ENCODE data around the gene SDR42E1. TPM values are rescaled to one million over a fixed set of nuclear protein-coding genes. Genes with fewer than 3 reads are reported as not detected.
"Not testable (repeated sequence)": the region's sequence is repeated elsewhere in the genome, so short reads cannot be mapped to it uniquely, and the experiment has no call there.

Gene SDR42E1
- total RNA-seq, 1 donor from 2014 or later: 0.37 TPM

DNA sequence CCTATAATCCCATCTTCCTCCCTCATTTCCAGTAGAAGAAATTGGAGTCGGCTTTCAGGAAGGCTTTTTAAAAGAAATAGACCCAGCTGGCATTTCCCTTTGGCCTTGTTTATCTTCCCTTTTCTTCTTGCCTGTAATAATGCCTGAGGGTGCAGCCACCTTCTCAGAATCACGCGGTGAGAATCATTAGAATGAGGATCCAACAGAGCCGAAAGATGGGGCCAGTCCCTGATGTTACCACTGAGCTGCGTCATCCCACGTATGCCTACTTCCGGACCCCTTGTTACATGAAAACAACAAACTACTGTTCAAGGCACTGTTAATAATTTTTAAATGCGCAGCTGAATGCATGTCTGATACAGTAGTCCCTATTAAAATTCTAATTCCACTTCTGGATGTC is 24.1 kb downstream of the SDR42E1 start:
- TF ChIP-seq EZH2 (IDR thresholded peaks at IDR 0.05): no peak
- no peak for DNase-seq (ENCODE audit: low spot score)
- Mint-ChIP-seq H3K27me3 (ENCODE audit: insufficient read depth, low read depth) (no peaks in the 10 kb centered on the region), H3K4me1 (no peaks in the 10 kb centered on the region), H3K9me3 (no peaks in the 10 kb centered on the region), H3K27ac (no peak overlapping the region), H3K4me3 (no peak overlapping the region), H3K36me3 (no peaks in the 10 kb centered on the region)
- Histone ChIP-seq H3K27me3 (no peaks in the 10 kb centered on the region), H3K36me3 (no peaks in the 10 kb centered on the region), H3K4me1 (no peaks in the 10 kb centered on the region), H3K4me2 (no peak overlapping the region), H3K27ac (no peak overlapping the region), H2AFZ (replicated peaks) (peak overlapping the region; percentile 50), H3K79me2 (ENCODE audit: low read depth) (no peaks in the 10 kb centered on the region), H4K20me1 (ENCODE audit: low read depth) (no peaks in the 10 kb centered on the region), H3K9me3 (ENCODE audit: low read depth) (no peaks in the 10 kb centered on the region), H3K4me3 (no peak overlapping the region), H3F3A (ENCODE audit: low read depth) (no peaks in the 10 kb centered on the region), H3K9ac (no peak overlapping the region)

DNA sequence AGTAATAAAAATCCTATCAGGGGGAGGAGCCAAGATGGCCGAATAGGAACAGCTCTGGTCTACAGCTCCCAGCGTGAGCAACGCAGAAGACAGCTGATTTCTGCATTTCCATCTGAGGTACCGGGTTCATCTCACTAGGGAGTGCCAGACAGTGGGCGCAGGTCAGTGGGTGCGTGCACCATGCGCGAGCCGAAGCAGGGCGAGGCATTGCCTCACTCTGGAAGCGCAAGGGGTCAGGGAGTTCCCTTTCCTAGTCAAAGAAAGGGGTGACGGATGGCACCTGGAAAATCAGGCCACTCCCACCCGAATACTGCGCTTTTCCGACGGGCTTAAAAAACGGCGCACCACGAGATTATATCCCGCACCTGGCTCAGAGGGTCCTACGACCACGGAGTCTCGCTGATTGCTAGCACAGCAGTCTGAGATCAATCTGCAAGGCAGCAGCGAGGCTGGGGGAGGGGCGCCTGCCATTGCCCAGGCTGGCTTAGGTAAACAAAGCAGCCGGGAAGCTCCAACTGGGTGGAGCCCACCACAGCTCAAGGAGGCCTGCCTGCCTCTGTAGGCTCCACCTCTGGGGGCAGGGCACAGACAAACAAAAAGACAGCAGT is 33.8 kb downstream of the SDR42E1 start:
- H3K27me3 ChIP-seq; H3K9ac ChIP-seq; DNase-seq (ENCODE audit: low spot score); H3K36me3 ChIP-seq; H3K36me3 Mint-ChIP-seq; H3F3A ChIP-seq (ENCODE audit: low read depth); H3K27ac Mint-ChIP-seq; H3K4me3 Mint-ChIP-seq; H3K4me2 ChIP-seq; H3K27ac ChIP-seq; H3K4me1 ChIP-seq; H3K27me3 Mint-ChIP-seq (ENCODE audit: insufficient read depth, low read depth); H3K4me3 ChIP-seq; H3K79me2 ChIP-seq (ENCODE audit: low read depth); H3K9me3 ChIP-seq (ENCODE audit: low read depth); H3K4me1 Mint-ChIP-seq; H4K20me1 ChIP-seq (ENCODE audit: low read depth): not testable (repeated sequence)
- H3K9me3 Mint-ChIP-seq: peaks cover 30% of the 10 kb centered on the region
- peak overlapping the region; percentile 50 for H2AFZ ChIP-seq (replicated peaks)

GRCh38 chr16:81975637-81976036 is 35.6 kb downstream of the SDR42E1 start:
- H3K27me3 ChIP-seq: no peaks in the 10 kb centered on the region
- H2AFZ ChIP-seq (replicated peaks): no peak overlapping the region
- no peak overlapping the region for H3K27ac ChIP-seq
- peaks cover 32% of the 10 kb centered on the region for H3K9me3 Mint-ChIP-seq
- H3K27me3 Mint-ChIP-seq (ENCODE audit: insufficient read depth, low read depth): peaks cover 2% of the 10 kb centered on the region
- H4K20me1 ChIP-seq (ENCODE audit: low read depth): no peaks in the 10 kb centered on the region
- H3K9ac ChIP-seq: no peak overlapping the region
- no peak overlapping the region for H3K4me3 Mint-ChIP-seq
- H3K36me3 Mint-ChIP-seq: peaks cover 7% of the 10 kb centered on the region
- no peak for DNase-seq (ENCODE audit: low spot score)
- no peak overlapping the region for H3K27ac Mint-ChIP-seq
- H3K36me3 ChIP-seq: peaks cover 3% of the 10 kb centered on the region
- no peaks in the 10 kb centered on the region for H3F3A ChIP-seq (ENCODE audit: low read depth)
- H3K79me2 ChIP-seq (ENCODE audit: low read depth): no peaks in the 10 kb centered on the region
- H3K4me1 ChIP-seq: no peaks in the 10 kb centered on the region
- TF ChIP-seq CTCF (IDR thresholded peaks at IDR 0.05) (no peak), EZH2phosphoT487 (IDR thresholded peaks at IDR 0.05) (no peak), EZH2 (IDR thresholded peaks at IDR 0.05) (no peak)
- H3K9me3 ChIP-seq (ENCODE audit: low read depth): peaks cover 9% of the 10 kb centered on the region
- peaks cover 2% of the 10 kb centered on the region for H3K4me1 Mint-ChIP-seq
- H3K4me2 ChIP-seq: no peak overlapping the region
- no peak overlapping the region for H3K4me3 ChIP-seq

DNA sequence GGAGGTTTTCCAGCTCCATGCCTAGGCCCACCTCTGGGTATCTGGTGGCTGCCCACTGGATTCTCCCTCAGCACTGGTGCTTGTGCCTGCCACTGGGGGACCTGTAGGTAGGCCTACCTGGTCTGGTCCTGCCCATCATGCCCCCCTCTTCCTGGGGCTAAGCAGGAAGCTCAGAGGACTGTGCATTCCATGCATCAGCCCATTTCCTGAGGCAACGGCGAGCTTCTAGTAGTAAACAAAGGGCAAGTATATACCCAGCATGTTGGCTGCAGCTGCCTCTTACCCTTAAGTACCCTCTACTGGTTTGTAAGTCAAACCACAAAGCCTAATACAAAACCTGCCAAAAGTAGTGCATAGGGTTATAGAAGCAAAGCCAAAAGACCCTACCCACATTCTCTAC is 37.5 kb downstream of the SDR42E1 start:
- Mint-ChIP-seq H3K36me3 (peaks cover 7% of the 10 kb centered on the region), H3K27ac (no peak overlapping the region), H3K4me1 (peaks cover 2% of the 10 kb centered on the region), H3K4me3 (no peak overlapping the region), H3K9me3 (peaks cover 40% of the 10 kb centered on the region), H3K27me3 (ENCODE audit: insufficient read depth, low read depth) (peaks cover 2% of the 10 kb centered on the region)
- Histone ChIP-seq H2AFZ (replicated peaks) (no peak overlapping the region), H3K27me3 (no peaks in the 10 kb centered on the region), H3K9ac (no peak overlapping the region), H3K36me3 (peaks cover 3% of the 10 kb centered on the region), H3F3A (ENCODE audit: low read depth) (no peaks in the 10 kb centered on the region), H4K20me1 (ENCODE audit: low read depth) (no peaks in the 10 kb centered on the region), H3K9me3 (ENCODE audit: low read depth) (peaks cover 9% of the 10 kb centered on the region), H3K4me3 (no peak overlapping the region), H3K4me1 (no peaks in the 10 kb centered on the region), H3K27ac (no peak overlapping the region), H3K79me2 (ENCODE audit: low read depth) (no peaks in the 10 kb centered on the region), H3K4me2 (no peak overlapping the region)
- no peak for DNase-seq (ENCODE audit: low spot score)
- no peak for TF ChIP-seq EZH2 (IDR thresholded peaks at IDR 0.05)
- no peak for TF ChIP-seq CTCF (IDR thresholded peaks at IDR 0.05)
- TF ChIP-seq EZH2phosphoT487 (IDR thresholded peaks at IDR 0.05): no peak
